ENCODE data around the gene MKS1.

- TF ChIP-seq CTCF (IDR thresholded peaks at IDR 0.05) (no peak), EP300 (IDR thresholded peaks at IDR 0.05) (no peak), POLR2AphosphoS5 (IDR thresholded peaks at IDR 0.05) (no peak)
These were observed 25.3 kb downstream of the MKS1 start for GRCh38 chr17:58193641-58194255.

Data from upper lobe of left lung (tissue), 4 donors.